Measurements from ENCODE around the gene ADAP1.
A peak's percentile ranks its signal among the peaks of the same experiment; 100 is the strongest.
"Not testable (repeated sequence)": the region's sequence is repeated elsewhere in the genome, so short reads cannot be mapped to it uniquely, and the experiment has no call there.

ADAP1 gene

DNA sequence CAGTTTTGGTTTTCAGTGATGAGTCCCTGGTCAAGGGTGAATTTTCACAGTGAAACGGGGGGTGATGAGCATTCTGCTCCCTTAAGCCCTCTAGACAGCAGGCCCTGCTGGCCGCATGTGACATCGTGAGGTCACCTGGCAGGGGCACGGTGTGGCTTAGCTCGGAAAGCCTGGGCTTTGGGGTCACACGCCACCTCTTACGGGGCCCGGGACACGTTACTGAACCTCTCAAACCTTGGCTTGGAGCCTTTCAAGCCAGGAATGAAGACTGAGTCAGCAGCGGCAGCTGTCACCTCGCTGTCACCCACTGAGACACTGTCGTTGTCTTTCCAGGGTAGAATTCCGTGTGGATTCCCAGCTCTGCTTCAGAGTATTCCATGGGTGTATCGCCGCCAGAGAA lies 74.0 kb downstream of the ADAP1 start:
- DNase-seq (ENCODE audit: low spot score), result no peak

DNA sequence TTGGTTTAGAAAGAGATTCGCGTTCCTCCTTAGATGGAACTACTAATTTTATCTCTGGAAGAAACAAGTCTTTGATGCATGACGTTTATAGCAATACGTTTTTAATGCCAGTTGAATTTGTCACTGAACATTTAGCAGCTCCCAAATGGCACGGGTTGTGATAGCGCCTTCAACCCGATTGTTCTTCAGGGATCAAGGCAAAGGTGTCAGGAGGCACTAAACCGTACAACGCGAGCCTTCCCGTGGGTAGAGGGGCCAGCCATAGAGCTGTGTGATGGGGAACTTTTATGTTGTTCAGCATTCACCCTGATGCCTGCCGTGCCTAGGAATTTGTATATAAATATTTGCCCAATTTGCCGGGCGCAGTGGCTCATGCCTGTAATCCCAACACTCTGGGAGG lies 74.8 kb downstream of the ADAP1 start:
- no peak for DNase-seq (ENCODE audit: low spot score)

DNA sequence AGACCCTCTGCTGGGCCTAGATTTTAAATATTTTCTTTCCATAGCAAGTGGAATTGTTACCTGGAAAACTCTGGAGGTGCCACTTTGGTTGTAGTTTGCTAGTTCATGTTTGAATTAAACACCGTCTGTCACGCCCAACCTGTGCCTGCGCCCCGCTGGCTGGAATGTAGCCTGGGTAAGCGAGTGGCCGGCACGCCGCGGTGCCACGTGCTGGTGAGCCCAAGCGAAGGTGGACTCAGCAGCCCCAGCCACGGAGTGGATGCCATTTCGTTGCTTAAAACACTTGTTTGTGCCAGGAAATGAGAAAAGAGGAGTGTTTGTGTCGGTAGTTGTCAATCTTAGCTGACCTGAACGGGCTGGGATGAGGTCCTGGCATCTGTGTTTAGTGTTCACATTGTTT lies 75.4 kb downstream of the ADAP1 start:
- DNase-seq (ENCODE audit: low spot score), result no peak

DNA sequence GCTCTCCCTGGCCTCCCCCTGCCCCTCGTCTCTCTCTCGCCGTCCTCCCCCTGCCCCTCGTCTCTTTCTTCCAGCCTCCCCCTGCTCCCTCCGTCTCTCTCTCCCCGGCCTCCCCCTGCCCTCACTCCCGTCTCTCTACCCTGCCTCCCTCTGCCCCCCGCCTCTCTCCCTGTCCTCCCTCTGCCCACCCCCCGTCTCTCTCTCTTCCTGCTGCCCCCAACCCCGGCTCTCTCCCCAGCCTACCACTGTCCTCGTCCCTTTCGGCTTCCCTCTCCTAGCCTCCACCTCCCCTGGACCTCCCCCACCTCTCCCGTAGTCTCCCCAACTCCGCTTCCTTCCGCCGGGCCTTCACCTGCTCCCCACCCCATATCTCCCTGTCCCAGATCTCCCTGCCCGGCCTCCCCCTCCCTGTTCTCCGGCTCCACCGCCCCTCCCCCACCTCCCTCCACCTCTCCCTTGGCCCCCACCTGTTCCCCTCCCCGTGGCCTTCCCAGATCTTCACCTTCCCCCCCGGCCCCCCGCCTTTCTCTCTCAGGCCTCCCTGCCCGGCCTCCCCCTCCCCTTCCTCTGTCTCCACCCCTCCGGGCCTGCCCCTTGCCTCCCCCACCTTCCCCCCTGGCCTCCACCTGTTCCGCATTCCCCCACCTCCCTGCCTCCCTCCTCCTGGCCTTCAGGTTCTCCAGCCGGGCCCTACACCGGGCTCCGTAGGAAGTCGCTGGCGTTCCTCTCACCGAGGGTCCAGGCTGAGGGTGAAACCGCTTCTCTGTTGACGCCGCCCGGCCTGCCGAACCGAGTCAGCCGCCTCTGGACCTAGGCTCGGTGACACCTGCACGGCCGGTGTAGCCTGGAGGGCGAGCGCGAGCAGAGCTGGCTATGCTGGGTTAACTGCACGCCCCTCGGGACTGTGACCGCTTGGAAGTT lies 76.9 kb downstream of the ADAP1 start:
- peak; percentile 18 for DNase-seq (ENCODE audit: low spot score)

DNA sequence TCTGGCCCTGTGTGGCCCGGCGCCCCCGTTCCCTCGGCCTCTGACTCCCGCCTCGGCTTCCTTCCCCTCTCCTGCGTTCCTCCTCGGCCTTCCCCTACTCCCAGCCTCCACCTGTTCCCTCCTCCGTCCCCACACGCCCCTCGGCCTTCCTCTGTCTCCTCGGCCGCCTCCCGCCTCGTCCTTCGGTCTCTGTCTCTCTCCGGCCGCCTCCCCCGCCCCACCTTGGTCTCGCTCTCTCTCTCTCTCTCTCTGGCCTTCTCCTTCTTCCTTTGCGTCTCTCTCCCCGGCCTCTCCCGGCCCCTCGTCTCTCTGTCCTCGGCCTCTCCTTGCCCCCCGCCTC lies 77.5 kb downstream of the ADAP1 start:
- no peak for DNase-seq (ENCODE audit: low spot score)

DNA sequence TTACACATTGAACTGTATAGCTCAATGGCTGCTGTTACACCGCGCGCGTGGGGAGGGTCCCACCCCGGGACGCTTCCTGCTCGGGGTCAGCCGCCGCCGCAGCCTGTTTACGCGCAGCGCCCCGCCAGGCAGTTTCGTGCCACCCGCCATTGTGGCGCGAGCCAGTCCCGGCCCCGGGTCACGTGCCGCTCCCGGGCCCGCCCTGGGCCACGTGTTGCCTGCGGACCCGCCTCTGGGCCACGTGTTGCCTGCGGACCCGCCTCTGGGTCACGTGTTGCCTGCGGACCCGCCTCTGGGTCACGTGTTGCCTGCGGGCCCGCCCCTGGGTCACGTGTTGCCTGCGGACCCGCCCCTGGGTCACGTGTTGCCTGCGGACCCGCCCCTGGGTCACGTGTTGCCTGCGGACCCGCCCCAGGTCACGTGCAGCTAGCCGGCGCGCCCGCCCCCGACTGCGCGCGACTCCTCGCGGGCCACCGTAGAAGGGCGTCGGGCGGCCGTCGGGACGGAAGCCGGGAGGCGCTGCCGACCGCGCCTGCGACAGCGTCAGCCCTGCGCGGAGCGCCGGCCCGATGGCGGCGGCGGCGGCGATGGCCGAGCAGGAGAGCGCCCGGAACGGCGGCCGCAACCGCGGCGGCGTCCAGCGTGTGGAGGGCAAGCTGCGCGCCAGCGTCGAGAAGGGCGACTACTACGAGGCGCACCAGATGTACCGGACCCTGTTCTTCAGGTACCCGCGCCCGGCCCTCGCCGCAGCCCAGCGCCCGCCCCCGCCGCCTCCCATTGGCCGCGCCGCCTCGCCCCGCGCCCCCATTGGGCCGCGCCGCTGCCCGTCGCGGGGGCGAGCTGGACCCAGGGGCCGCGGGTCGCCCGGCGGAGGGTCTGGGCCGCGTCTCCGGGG lies 78.2 kb downstream of the ADAP1 start, which contains the start of gene GET4:
Gene GET4 (plus strand): TSS at position 478 of the 895 bp plus-strand sequence. CDS start 92 bp downstream, at position 570.
- peak; percentile 97 for DNase-seq (ENCODE audit: low spot score)

DNA sequence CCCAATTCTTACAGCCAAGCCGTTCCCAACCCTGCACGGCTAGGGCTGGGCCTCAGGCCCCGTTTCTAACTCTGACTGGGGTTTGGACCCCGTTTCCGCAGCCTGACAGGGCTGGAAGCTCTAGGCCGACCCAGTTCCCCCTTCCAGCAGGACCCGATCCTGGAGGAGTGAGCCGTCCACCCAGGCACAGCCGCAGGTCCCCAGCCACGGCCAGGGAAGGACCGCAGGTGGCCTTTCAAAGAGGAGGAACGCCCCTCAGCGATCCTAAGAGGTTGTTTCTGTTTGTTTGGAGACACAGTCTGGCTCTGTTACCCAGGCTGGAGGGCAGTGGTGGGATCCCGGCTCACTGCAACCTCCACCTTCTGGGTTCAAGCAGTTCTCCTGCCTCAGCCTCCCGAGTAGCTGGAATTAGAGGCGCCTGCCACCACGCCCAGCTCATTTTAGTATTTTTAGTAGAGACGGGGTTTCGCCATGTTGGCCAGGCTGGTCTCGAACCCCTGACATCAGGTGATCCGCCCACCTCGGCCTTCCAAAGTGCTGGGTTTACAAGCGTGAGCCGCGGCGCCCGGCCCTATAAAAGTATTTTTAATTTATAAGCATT lies 78.9 kb downstream of the ADAP1 start:
- no peak for DNase-seq (ENCODE audit: low spot score)

DNA sequence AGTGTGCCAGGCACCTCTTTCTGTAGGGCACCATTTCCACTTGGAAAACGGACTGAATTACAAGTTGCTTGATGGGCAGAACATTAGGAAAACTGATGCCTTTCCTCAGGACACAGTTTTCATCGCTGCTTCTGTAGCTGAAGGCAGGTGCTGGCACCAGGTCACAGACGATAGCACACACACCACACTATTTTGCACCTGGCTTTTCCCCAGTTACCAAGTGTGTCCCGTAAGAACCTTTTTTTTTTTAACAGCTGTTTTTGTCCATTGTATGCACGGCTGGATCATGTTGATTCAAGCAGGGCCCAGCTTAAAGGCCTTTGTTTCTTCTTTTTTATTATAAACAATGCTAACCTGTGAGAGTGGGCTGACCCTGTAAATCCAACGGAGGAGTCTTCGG lies 79.4 kb downstream of the ADAP1 start:
- DNase-seq (ENCODE audit: low spot score), result no peak

DNA sequence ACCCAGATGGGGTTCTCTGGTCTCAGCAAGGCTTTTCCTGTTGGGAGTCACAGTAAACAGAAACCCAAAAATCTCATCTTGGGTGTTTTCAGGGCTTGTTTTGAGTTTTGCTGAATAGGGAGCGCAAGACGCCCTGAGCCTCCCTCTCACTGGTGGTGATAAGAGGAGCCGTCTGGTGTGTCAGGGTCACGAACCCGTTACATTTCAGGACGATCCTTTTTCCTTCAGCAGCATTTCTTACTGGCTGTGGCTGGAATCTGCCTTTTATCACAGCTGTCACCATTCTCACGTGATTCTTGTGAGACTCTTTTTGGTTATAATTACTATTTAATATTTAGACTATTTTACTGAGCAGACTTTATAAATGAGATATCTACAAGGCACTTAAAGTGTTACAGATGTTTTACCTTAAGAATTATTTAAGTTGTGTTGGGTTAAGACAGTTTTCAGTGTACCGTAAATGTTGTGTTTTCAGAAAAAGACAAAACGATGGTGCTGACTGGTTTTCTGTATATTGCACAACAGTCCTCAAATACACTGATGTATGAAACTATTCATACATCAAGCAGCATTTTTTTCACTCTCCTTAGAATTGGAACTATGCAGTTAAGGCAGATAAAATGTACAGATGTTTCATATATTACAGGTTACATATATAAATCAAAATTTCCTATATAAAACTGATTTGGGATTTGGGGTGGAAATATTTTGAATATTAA lies 80.3 kb downstream of the ADAP1 start:
- no peak for DNase-seq (ENCODE audit: low spot score)

DNA sequence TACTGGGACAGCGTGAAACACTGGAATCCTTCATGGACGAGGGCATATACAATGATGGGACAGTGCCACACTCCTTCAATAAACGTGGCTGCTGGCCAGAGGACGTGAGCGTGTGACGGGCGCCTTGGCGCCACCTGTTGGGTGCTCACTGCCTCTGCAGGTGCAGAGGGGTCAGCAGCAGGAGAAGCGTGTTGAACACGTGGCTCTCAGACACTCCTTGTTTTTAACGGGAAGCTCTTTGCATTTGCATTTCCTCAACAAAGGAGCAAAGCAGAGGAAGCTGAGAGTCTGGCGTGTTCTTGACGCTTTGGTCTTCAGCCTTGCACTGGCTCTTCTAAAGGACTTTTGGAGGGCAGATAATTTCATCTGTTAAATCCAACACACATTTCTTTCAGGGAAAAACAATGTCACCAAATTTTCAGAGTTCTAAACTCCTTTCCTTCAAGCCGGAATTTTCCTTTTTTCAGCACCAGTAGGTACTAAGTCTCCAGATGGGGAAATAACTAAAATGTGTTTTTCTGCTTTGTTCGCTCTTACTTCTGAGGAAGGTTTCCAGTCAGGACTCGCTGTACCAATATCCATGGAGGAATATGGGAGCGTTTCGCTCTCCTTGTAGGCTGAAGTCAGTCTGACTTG lies 81.0 kb downstream of the ADAP1 start:
- DNase-seq (ENCODE audit: low spot score), result peak; percentile 89

DNA sequence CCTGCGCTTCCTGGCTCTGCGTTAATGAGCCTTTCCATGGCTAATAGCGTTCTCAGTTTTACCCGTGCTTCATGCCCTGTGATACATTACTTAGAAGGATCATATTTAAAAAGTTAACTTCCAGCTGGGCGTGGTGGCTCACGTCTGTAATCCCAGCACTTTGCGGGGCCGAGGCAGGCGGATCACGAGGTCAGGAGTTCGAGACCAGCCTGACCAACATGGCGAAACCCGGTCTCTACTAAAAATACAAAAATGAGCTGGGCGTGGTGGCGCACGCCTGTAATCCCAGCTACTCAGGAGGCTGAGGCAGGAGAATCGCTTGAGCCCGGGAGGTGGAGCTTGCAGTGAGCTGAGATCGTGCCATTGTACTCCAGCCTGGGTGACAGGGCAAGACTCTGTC lies 81.8 kb downstream of the ADAP1 start:
- not testable (repeated sequence) for DNase-seq (ENCODE audit: low spot score)

DNA sequence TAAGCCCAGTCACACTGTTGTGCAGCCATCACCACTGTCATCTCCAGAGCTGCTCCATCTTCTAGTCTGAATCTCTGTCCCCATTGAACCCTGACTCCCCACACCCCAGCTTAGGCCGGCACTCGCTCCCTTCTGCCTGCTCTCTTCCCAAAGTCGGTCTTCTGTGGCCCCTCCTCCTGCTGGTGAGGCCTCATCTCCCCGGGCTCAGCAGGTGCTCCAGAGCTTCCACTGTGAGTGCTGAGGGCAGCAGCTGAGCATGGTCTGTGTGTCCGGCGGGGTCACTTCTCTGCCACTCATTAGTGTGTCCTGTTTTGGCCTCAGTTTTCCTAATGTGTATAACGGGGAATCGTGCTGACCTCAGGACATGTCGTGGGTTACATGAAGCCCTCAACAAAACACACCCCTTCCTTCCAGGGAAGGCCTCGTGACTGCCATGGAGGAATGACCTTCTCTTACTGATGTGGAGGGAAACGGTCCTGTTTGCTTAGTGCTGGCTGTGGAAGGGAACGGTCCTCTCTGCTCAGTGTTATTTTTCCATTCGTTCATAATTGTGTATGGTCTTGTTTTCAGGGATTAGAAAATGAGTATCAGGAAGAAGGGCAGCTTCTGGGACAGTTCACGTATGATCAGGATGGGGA lies 82.5 kb downstream of the ADAP1 start:
- DNase-seq (ENCODE audit: low spot score), result no peak

DNA sequence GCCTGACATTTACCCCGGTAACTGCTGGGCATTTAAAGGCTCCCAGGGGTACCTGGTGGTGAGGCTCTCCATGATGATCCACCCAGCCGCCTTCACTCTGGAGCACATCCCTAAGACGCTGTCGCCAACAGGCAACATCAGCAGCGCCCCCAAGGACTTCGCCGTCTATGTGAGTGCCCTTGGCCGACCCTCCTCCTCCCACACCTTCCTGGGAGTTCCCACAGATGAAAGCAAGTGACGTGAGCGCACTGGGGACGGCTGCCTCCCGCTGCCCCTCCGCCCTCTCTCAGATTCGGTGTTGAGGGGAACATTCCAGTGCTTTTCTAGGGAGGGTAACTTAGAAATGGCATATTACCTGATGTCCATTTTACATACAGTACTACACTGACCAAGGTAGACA lies 85.1 kb downstream of the ADAP1 start:
- no peak for DNase-seq (ENCODE audit: low spot score)

DNA sequence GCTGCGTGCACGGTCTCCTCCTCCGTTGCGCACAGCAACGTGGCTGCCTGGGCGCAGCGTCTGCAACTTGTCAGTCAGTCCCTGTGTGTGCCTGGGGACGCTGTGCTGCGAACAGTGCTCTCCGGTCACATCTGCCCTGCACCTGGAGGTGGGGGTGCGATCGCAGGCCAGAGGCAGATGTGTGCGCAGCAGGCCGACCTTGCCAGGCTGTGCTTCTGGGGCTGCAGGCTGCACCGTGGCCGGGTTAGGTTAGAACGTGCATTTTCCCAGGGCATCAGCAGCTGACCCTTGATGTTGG lies 86.3 kb downstream of the ADAP1 start:
- DNase-seq (ENCODE audit: low spot score), result no peak

DNA sequence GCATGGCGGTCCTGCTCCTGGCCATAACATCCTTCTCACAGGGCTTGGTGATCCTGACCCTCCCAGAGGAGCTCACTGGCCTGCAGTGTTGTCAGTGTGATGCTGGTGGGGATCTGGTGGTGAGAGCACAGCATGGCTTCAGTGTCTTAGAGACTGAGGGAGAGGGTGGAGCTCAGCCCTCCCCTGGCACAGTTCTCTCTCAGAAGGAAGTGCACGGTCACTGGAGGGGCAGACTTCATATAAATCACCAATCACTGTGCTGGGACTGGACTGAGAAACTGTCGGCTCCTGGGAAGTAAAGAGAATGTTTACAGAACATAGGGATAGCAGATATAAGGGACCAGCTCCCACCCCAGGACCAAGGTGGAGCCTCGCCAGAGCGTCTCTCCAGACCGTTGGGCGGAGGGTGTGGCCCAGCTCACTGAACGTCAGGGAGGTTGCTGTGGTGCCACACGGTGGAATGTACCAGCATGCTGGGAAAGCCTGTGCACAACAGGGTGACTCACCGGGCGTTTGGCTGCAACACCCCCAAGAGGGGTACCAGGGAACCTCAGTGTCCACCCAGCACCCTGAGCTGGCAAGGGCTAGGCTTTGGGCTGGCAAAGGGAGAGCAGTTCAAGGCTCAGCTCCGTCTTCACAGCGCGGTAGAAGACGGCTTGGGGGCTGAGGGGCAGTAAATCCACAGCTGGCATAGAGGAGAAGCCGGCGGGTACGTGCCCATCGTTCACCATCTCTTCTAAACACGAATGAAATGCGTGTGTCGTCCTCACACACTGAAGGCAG lies 86.9 kb downstream of the ADAP1 start:
- peak; percentile 82 for DNase-seq (ENCODE audit: low spot score)

DNA sequence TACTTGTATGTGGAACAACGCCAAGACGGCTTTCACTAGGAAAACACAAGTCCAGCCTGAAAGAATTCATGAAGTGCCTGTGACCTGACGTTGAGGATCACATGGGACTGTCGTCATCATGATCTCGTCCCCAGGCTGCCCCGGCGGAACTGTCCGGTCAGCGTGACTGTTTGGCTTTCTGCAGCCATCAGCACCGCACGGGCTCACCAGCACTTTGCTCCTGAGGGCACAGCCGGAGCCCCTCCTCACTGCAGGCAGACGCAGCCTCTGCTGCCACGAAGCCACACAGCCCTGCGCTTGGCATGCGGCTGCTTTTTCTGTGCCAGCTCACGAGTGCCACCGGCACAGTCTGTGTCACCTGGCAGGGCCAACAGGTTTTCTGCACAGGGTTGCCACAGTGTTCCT lies 87.5 kb downstream of the ADAP1 start:
- peak; percentile 54 for DNase-seq (ENCODE audit: low spot score)

DNA sequence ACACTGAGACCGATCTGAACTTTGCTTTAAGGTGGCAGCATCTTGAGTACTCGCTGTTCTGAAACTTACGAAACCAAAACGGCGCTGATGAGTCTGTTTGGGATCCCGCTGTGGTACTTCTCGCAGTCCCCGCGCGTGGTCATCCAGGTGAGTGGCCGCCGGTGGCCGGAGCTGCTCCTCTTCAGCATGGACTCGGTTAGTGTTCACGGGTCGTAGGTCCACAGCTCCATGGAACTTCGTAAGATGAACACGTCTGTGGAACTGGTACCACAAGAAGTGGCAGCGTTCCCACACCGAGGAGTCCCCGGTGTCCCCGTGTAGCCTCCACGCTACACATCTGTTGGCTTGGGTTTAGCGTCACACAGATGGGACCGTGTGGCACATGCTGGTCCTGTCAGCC lies 88.6 kb downstream of the ADAP1 start:
- DNase-seq (ENCODE audit: low spot score), result no peak

DNA sequence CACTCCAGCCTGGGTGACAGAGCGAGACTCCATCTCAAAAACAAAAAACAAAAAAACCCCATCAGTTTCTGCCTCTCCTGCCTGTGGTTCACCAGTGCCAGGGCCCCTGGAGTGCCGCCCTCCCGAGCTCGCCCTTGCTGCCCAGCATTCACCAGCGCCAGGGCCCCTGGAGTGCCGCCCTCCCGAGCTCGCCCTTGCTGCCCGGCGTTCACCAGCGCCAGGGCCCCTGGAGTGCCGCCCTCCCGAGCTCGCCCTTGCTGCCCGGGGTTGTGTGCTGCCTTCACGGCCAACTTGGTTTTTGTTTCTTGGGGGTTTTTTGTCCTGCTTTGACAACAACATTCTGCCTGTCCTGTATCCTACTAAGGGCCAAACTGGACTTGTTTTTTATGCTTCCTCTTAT lies 91.4 kb downstream of the ADAP1 start:
- no peak for DNase-seq (ENCODE audit: low spot score)

DNA sequence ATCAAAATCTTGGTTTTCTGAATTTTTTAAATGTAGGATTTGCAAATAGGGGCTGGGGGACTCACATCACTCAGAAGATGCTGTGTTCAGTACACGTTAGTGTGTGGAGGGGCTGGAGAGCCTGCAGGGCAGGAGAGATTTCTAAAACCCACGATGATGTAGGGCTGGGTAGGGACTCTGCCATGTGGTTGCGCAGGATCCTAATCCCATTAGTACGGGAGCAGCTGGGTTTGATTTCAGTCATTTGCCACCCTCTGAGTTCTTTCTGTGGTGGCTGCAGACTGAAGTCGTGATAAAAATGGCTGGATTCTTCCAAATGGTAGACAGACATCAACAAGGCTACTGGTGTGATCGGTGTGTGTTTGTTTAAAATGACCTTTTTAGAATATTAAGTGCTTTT lies 92.3 kb downstream of the ADAP1 start:
- DNase-seq (ENCODE audit: low spot score), result no peak

DNA sequence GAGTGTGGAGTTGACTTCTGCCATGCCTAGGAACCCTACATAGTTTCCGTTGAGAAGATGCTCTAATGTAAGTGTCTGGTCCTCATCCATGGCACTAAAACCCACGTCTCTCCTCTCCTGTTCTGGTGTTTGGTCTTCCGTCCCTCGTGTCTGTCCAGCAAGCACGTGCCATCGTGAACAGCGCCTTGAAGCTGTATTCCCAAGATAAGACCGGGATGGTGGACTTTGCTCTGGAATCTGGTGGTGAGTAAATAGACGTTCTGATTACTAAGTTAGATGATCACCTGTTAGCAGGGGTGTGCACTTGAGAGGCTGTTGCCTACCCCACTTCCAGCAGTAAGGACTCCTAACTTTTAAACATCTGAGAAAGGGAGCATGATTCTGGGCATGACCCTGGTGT lies 93.3 kb downstream of the ADAP1 start:
- DNase-seq (ENCODE audit: low spot score), result no peak
